HFF-Myc (cell line): ENCODE measurements around the gene SNTG2.

Experiments
- DNase-seq: peaks from one replicate; pipeline ENCODE4 v3.0.0-alpha.2; 2011; ENCODE audit warnings: low read depth; ENCODE audit errors: extremely low read depth
- H3K4me3 ChIP-seq: replicated peaks from 2 replicates; pipeline ENCODE4 v1.5.1; 2011; ENCODE audit warnings: low read depth, mild to moderate bottlenecking, control low read depth, low read length
- TF ChIP-seq, protein P1 (sequence below): IDR thresholded peaks from 2 replicates; pipeline ENCODE4 v1.5.1; 2012; ENCODE audit warnings: mild to moderate bottlenecking, low read depth, low read length, control low read depth; ENCODE audit errors: missing control alignments

The SNTG2 gene

DNA sequence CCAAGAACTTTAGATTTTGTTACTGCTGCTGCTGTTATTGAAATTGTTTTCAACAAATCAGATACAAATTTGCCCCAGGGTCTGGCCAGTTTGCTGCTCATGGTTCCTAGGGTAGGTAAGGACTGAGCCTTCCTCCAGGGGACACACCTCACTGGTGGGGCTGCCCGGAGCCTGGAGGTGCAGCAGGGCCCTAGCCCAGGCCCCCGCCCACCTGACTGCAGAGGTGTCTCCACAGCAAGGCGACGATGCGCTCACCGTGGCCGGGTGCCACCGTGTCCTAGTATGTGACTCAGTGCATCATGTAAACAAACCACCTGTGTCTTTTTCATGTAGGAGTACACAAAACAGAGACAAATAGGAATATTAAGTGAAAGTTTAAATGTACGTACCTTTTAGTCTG lies 309.1 kb downstream of the SNTG2 start:
- no peak for DNase-seq
- no peak overlapping the region for H3K4me3 ChIP-seq
- TF ChIP-seq, protein P1, sequence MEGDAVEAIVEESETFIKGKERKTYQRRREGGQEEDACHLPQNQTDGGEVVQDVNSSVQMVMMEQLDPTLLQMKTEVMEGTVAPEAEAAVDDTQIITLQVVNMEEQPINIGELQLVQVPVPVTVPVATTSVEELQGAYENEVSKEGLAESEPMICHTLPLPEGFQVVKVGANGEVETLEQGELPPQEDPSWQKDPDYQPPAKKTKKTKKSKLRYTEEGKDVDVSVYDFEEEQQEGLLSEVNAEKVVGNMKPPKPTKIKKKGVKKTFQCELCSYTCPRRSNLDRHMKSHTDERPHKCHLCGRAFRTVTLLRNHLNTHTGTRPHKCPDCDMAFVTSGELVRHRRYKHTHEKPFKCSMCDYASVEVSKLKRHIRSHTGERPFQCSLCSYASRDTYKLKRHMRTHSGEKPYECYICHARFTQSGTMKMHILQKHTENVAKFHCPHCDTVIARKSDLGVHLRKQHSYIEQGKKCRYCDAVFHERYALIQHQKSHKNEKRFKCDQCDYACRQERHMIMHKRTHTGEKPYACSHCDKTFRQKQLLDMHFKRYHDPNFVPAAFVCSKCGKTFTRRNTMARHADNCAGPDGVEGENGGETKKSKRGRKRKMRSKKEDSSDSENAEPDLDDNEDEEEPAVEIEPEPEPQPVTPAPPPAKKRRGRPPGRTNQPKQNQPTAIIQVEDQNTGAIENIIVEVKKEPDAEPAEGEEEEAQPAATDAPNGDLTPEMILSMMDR = no peak

DNA sequence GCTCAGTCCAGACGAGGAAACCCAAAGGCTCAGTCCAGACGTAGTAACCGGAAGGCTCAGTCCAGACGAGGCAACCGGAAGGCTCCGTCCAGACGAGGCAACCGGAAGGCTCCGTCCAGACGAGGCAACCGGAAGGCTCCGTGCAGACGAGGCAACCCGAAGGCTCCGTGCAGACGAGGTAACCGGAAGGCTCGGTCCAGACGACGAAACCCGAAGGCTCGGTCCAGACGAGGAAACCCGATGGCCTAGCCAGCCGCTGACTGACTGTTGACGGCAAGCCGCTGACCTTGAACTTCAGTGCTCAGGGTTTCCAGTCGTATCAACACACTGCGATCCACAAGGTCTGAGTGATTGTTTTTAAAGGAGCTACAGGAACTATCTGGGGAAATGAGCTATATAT lies 312.0 kb downstream of the SNTG2 start:
- TF ChIP-seq, protein P1 = no peak
- no peak for DNase-seq
- H3K4me3 ChIP-seq = no peak overlapping the region

DNA sequence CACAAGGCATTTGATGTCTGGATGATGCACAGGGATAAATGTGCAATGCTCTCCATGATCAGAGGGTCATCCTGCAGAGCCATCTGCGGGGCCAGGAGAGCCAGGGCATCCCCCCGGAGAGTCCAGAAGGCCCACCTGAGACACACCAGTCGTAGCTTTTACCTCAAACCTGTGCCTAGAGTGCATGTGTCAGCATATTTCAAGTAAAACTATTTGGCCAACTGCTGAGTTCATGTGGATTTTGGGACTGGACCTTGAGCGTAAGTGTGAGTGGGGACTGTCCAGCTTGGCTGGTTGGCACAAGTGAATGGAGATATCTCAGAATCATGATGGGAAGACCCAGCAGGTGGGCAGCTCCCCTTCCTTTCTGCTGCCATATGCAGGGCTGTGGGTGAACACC lies 314.8 kb downstream of the SNTG2 start:
- no peak overlapping the region for H3K4me3 ChIP-seq
- TF ChIP-seq, protein P1 = no peak
- no peak for DNase-seq

DNA sequence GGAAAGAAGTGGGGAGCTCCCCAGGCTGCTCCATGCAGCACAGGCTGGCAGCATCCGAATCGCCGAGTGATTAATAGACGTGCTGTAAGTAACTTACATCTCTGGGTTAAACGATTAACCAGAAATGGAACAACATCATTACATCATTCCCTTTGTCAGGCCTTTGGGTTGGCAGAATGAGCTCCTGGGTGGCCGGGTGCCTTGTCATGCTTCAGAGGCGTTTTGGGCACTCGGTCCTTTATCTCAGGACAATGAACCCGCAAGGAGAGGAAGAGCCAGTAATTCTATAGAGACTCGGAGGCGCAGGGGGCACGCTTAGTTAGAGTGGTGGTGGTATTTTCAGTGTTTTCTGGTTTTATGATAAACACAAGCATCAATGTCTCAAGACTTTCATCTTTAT lies 315.7 kb downstream of the SNTG2 start:
- DNase-seq = no peak
- TF ChIP-seq, protein P1 = no peak
- H3K4me3 ChIP-seq = no peak overlapping the region

DNA sequence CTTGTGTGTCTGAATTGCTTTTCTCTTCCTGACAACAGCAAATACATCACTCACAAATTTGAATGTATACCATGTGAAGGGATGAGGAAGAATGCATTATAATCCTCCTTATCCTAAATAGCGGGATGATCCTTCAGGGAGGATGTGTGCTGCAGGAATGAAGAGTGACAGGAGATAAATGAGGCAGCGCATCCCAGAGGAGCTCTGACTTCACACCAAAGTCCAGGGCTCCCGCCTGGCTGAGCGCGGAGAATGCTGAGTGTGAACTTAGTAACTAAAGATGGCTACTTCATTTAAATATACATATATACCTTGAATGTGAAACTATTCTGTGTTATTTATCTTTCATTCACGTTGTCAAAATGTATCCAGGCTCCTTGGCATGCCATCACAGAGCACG lies 317.4 kb downstream of the SNTG2 start:
- H3K4me3 ChIP-seq = no peak overlapping the region
- no peak for DNase-seq
- TF ChIP-seq, protein P1 = no peak

DNA sequence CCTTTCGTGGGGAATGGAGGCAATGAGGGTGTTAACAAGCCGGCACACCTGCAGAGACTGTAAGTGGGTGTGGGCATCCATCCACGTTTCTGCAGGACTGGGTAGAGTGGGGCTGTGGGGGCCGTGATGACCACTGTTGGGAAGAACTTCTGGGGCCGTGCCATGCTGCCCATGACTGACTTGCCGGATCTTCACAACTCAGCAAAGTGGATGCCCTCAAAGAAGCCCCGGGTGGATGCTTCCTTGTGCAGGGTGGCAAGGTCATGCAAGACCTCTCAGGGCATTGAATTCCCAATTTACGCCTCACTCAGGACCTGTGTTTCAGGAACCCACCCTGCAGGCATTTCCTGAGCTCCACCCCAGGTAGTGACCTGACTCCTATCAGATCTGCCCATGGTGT lies 319.2 kb downstream of the SNTG2 start:
- H3K4me3 ChIP-seq = no peak overlapping the region
- TF ChIP-seq, protein P1 = no peak

DNA sequence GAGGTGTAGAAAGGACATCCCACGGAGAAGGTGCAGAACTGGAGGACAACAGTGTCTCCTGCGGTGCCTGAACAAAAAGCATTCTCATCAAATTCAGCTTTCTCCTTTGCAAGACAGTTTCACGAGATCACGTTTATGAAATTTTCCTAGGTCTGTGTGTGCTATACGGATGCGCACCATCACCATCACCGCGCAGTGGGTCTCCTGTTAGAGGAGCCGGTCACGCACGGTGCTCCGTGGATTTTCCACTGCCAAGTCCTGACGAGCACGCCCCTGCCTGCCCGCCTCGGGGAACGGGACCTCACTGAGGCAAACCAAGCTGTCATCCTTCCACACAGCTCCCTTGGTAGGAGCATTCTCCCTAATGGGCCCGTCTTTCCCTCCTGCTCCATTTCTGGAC lies 322.2 kb downstream of the SNTG2 start:
- H3K4me3 ChIP-seq = no peak overlapping the region
- no peak for DNase-seq
- TF ChIP-seq, protein P1 = no peak

More for the DNA sequence above, 319.2 kb downstream of the SNTG2 start:
- DNase-seq = no peak
